ENCODE data around the gene IFI6. TPM values are rescaled to one million over a fixed set of nuclear protein-coding genes. Genes with fewer than 3 reads are reported as not detected.

The IFI6 gene
- total and polyA plus RNA-seq, 2 of the 13 experiments (the other 11 are each of a cell fraction or from before 2014, with no cell fraction given), result 12.9 to 13.2 TPM

GRCh38 chr1:27650539-27651175, 21.3 kb downstream of the IFI6 start (continued):
- TF ChIP-seq, protein P1, sequence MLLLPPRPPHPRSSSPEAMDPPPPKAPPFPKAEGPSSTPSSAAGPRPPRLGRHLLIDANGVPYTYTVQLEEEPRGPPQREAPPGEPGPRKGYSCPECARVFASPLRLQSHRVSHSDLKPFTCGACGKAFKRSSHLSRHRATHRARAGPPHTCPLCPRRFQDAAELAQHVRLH (CRISPR knock-in tag; IDR thresholded peaks at IDR 0.05; ENCODE audit: borderline replicate concordance, low read depth), result no peak
- no peak for TF ChIP-seq ZNF253 (CRISPR knock-in tag; IDR thresholded peaks at IDR 0.05; ENCODE audit: borderline replicate concordance)
- TF ChIP-seq SIX1 (CRISPR knock-in tag; IDR thresholded peaks at IDR 0.05; ENCODE audit: borderline replicate concordance), result peak; percentile 71; the same call in 1 of the 2 replicates
- no peak for TF ChIP-seq ZFP41 (CRISPR knock-in tag; IDR thresholded peaks at IDR 0.05; ENCODE audit: borderline replicate concordance)
- no peak for TF ChIP-seq ONECUT2 (CRISPR knock-in tag; IDR thresholded peaks at IDR 0.05)
- no peak for TF ChIP-seq POGK (CRISPR knock-in tag; conservative IDR thresholded peaks at IDR 0.05)
- 0 out of 2 replicates have a peak, but pooled peaks have one; percentile 11 for TF ChIP-seq SOX5 (CRISPR knock-in tag; IDR thresholded peaks at IDR 0.05; ENCODE audit: borderline replicate concordance)
- TF ChIP-seq ZNF878 (CRISPR knock-in tag; IDR thresholded peaks at IDR 0.05), result no peak
- no peak for TF ChIP-seq ZNF275 (CRISPR knock-in tag; IDR thresholded peaks at IDR 0.05; ENCODE audit: borderline replicate concordance)
- no peak for TF ChIP-seq ZNF350 (CRISPR knock-in tag; IDR thresholded peaks at IDR 0.05; ENCODE audit: borderline replicate concordance, low read depth)
- TF ChIP-seq, protein P2, sequence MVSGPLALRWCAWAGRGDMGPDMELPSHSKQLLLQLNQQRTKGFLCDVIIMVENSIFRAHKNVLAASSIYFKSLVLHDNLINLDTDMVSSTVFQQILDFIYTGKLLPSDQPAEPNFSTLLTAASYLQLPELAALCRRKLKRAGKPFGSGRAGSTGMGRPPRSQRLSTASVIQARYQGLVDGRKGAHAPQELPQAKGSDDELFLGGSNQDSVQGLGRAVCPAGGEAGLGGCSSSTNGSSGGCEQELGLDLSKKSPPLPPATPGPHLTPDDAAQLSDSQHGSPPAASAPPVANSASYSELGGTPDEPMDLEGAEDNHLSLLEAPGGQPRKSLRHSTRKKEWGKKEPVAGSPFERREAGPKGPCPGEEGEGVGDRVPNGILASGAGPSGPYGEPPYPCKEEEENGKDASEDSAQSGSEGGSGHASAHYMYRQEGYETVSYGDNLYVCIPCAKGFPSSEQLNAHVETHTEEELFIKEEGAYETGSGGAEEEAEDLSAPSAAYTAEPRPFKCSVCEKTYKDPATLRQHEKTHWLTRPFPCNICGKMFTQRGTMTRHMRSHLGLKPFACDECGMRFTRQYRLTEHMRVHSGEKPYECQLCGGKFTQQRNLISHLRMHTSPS (CRISPR knock-in tag; IDR thresholded peaks at IDR 0.05; ENCODE audit: low read depth), result no peak
- no peak for TF ChIP-seq ZNF670 (CRISPR knock-in tag; IDR thresholded peaks at IDR 0.05; ENCODE audit: borderline replicate concordance)
- TF ChIP-seq HNRNPUL1 (IDR thresholded peaks at IDR 0.05; ENCODE audit: low read depth, low read length), result no peak
- TF ChIP-seq BATF2 (CRISPR knock-in tag; IDR thresholded peaks at IDR 0.05), result no peak
- no peak for TF ChIP-seq ZNF512 (CRISPR knock-in tag; IDR thresholded peaks at IDR 0.05)
- no peak for TF ChIP-seq TARDBP (CRISPR knock-in tag; IDR thresholded peaks at IDR 0.05)
- 0 out of 2 replicates have a peak, but pooled peaks have one; percentile 23 for TF ChIP-seq ZSCAN25 (CRISPR knock-in tag; IDR thresholded peaks at IDR 0.05)
- TF ChIP-seq ZNF335 (CRISPR knock-in tag; IDR thresholded peaks at IDR 0.05), result no peak
- no peak for TF ChIP-seq ZNF460 (CRISPR knock-in tag; IDR thresholded peaks at IDR 0.05; ENCODE audit: borderline replicate concordance)
- no peak for TF ChIP-seq SRY (CRISPR knock-in tag; IDR thresholded peaks at IDR 0.05)
- TF ChIP-seq ZNF543 (CRISPR knock-in tag; IDR thresholded peaks at IDR 0.05), result peak; percentile 65; the same call in 1 of the 2 replicates
- no peak for TF ChIP-seq SMAD9 (CRISPR knock-in tag; IDR thresholded peaks at IDR 0.05)
- no peak for TF ChIP-seq RBM22 (optimal IDR thresholded peaks at IDR 0.05; ENCODE audit: low read length)
